Body of pancreas (tissue), 4 donors: ENCODE results near the gene FRMD5.

Experiments
- POLR2A ChIP-seq, 3 donors: fragments of 450-650 bp; IDR thresholded peaks; one replicate each; pipeline ENCODE4 v1.6.1; 2016; ENCODE audit warnings: antibody characterized with exemption in 3 of 3, mild to moderate bottlenecking in 2 of 3
- TF ChIP-seq, protein P1 (sequence below), 7 experiments: fragments of 450-650 bp in 4 of 7; fragments of 200-600 bp in 3 of 7; sonication (generic) in 3 of 7; IDR thresholded peaks; one replicate each; pipeline ENCODE4 v1.5.1; 2016 to 2019; ENCODE audit warnings: antibody characterized with exemption in 7 of 7

GRCh38 chr15:44183363-44183762, 11.7 kb downstream of the FRMD5 start:
- TF ChIP-seq, protein P1, sequence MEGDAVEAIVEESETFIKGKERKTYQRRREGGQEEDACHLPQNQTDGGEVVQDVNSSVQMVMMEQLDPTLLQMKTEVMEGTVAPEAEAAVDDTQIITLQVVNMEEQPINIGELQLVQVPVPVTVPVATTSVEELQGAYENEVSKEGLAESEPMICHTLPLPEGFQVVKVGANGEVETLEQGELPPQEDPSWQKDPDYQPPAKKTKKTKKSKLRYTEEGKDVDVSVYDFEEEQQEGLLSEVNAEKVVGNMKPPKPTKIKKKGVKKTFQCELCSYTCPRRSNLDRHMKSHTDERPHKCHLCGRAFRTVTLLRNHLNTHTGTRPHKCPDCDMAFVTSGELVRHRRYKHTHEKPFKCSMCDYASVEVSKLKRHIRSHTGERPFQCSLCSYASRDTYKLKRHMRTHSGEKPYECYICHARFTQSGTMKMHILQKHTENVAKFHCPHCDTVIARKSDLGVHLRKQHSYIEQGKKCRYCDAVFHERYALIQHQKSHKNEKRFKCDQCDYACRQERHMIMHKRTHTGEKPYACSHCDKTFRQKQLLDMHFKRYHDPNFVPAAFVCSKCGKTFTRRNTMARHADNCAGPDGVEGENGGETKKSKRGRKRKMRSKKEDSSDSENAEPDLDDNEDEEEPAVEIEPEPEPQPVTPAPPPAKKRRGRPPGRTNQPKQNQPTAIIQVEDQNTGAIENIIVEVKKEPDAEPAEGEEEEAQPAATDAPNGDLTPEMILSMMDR (IDR thresholded peaks at IDR 0.05) = no peak
- no peak for TF ChIP-seq POLR2A (IDR thresholded peaks at IDR 0.05)
